Measurements from ENCODE around the gene APOA5.
"Not testable (repeated sequence)": the region's sequence is repeated elsewhere in the genome, so short reads cannot be mapped to it uniquely, and the experiment has no call there.

Gene APOA5

GRCh38 chr11:116791813-116792143, at the start of gene APOA5:
APOA5 (minus strand) TSS chr11:116791879; CDS start chr11:116791860, 19 bp downstream.
- FAIRE-seq: no peak
- no peak for DNase-seq (ENCODE audit: extremely low spot score, insufficient read length, low read depth)

GRCh38 chr11:116840746-116841296, 49.1 kb upstream of the APOA5 start:
- no peak for DNase-seq (ENCODE audit: extremely low spot score, insufficient read length, low read depth)
- FAIRE-seq: no peak

- no peak for DNase-seq (ENCODE audit: extremely low spot score, insufficient read length, low read depth)
- no peak for FAIRE-seq
Measured at GRCh38 chr11:116840224-116840745, 48.6 kb upstream of the APOA5 start.

GRCh38 chr11:116838321-116839084, 46.8 kb upstream of the APOA5 start:
- no peak for DNase-seq (ENCODE audit: extremely low spot score, insufficient read length, low read depth)
- no peak for FAIRE-seq

- DNase-seq (ENCODE audit: extremely low spot score, insufficient read length, low read depth) (no peak), FAIRE-seq (no peak)
Measured at GRCh38 chr11:116837231-116838091, 45.8 kb upstream of the APOA5 start, which contains the start of gene APOA1. APOA1 (minus strand) TSS chr11:116837622; CDS start chr11:116837387, 235 bp downstream.

GRCh38 chr11:116836632-116836991, 44.9 kb upstream of the APOA5 start:
- DNase-seq (ENCODE audit: extremely low spot score, insufficient read length, low read depth) (no peak), FAIRE-seq (no peak)

GRCh38 chr11:116835791-116836631, 44.3 kb upstream of the APOA5 start:
- DNase-seq (ENCODE audit: extremely low spot score, insufficient read length, low read depth): peak; percentile 85
- peak; percentile 89 for FAIRE-seq

- DNase-seq (ENCODE audit: extremely low spot score, insufficient read length, low read depth) (no peak), FAIRE-seq (no peak)
Measured at GRCh38 chr11:116835042-116835772, 43.5 kb upstream of the APOA5 start.

GRCh38 chr11:116834535-116835041, 42.9 kb upstream of the APOA5 start:
- DNase-seq (ENCODE audit: extremely low spot score, insufficient read length, low read depth); FAIRE-seq: not testable (repeated sequence)

- no peak for FAIRE-seq
- DNase-seq (ENCODE audit: extremely low spot score, insufficient read length, low read depth): no peak
Measured at GRCh38 chr11:116833816-116834534, 42.3 kb upstream of the APOA5 start.

- no peak for DNase-seq (ENCODE audit: extremely low spot score, insufficient read length, low read depth)
- FAIRE-seq: no peak
Measured at GRCh38 chr11:116833491-116833815, 41.8 kb upstream of the APOA5 start.

GRCh38 chr11:116832350-116833290, 40.9 kb upstream of the APOA5 start:
- no peak for DNase-seq (ENCODE audit: extremely low spot score, insufficient read length, low read depth)
- no peak for FAIRE-seq

GRCh38 chr11:116831790-116832349, 40.2 kb upstream of the APOA5 start:
- FAIRE-seq (no peak), DNase-seq (ENCODE audit: extremely low spot score, insufficient read length, low read depth) (no peak)

GRCh38 chr11:116830184-116830912, 38.7 kb upstream of the APOA5 start:
- FAIRE-seq: no peak
- no peak for DNase-seq (ENCODE audit: extremely low spot score, insufficient read length, low read depth)

GRCh38 chr11:116829525-116830183, 38.0 kb upstream of the APOA5 start, which contains the start of gene APOC3:
APOC3 (plus strand) TSS chr11:116829907; CDS start chr11:116830583, 676 bp downstream.
- FAIRE-seq: no peak
- DNase-seq (ENCODE audit: extremely low spot score, insufficient read length, low read depth): no peak
